ENCODE results near the gene VPS37B.

The VPS37B gene

DNA sequence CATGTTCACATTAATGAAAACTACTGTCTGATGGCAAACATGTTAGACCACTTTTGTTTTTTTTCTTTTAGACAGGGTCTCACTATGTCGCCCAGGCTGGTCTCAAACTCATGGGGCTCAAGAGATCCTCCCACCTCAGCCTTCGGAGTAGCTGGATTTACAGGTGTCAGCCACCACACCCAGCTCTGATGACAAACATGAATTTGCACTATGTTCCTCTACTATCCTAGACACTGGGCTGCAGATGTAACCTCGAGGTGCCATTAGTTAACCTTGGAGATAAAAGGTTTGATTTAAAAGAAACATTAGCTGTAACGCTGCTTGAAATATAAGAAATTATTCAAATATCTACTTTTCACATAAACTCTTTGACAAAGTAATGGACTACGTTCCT lies 8.1 kb downstream of the VPS37B start:
- TF ChIP-seq, protein P1, sequence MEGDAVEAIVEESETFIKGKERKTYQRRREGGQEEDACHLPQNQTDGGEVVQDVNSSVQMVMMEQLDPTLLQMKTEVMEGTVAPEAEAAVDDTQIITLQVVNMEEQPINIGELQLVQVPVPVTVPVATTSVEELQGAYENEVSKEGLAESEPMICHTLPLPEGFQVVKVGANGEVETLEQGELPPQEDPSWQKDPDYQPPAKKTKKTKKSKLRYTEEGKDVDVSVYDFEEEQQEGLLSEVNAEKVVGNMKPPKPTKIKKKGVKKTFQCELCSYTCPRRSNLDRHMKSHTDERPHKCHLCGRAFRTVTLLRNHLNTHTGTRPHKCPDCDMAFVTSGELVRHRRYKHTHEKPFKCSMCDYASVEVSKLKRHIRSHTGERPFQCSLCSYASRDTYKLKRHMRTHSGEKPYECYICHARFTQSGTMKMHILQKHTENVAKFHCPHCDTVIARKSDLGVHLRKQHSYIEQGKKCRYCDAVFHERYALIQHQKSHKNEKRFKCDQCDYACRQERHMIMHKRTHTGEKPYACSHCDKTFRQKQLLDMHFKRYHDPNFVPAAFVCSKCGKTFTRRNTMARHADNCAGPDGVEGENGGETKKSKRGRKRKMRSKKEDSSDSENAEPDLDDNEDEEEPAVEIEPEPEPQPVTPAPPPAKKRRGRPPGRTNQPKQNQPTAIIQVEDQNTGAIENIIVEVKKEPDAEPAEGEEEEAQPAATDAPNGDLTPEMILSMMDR (IDR thresholded peaks at IDR 0.05; ENCODE audit: insufficient read depth, low read depth, low read length, missing control alignments) = no peak
- peak overlapping the region; percentile 33 for H3K4me3 ChIP-seq (ENCODE audit: low read depth, low read length)
- no peak for DNase-seq (ENCODE audit: low read depth)

DNA sequence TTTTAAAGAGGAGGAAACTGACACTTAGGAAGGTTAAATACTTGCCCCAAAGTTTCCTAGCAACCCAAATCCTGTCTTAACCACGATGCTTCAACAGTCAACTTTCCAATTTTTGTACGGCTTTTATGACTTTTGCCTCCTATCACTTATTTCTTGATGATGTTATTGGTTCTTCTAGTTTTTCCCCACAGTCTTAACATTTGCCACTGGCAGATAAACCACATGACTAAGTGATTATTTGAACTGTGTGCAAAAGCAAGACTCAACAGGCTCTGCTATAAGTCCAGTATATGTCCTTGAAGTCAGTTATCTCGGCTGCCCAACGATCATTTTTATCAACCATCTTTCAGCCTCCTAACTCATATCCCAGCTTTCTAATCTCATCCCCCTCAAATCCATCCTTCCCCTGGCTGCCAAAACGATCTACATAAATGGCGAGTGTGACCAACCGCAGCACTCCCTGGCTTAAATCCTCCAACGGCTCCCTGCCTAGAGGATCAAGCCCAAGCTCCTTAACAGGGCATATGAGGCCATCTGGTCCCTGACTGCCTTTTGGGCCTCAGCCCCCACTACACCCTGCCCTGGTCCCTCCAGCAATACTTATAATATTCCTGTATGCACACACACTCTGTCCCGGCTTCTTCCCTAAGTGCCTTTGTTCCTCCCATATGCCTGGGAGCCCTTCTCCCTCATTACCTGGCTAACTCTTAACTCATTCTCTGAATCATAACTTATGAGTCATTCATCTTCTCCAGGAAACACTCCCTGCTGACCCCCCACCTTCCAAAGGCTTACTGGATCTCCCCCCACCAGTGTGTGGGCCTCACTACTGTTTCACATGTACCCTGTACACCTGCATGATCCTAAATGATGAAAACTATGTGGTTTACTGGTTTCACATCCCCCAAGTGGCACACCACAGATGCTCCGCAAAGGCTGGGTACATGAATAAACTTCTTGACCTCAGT lies 8.8 kb downstream of the VPS37B start:
- TF ChIP-seq, protein P1 (IDR thresholded peaks at IDR 0.05; ENCODE audit: insufficient read depth, low read depth, low read length, missing control alignments) = no peak
- H3K4me3 ChIP-seq (ENCODE audit: low read depth, low read length) = no peak overlapping the region
- DNase-seq (ENCODE audit: low read depth) = peak; percentile 84

DNA sequence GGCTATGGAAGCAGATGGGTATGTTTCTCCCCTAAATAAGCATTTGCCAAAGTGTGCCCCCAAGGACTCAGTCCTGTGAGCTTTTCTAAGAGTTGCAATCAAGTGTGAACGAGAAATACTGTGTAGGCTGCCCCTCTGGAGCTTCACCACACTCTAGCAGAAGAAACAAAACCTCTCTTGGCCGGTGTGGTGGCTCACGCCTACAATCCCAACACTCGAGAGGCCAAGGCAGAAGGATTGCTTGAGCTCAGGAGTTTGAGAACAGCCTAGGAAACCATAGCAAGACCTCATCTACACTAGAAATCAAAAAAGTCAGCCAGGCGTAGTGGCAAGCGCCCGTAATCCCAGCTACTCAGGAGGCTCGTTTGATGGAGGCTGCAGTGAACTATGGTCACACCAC lies 9.8 kb downstream of the VPS37B start:
- H3K4me3 ChIP-seq (ENCODE audit: low read depth, low read length) = no peak overlapping the region

DNA sequence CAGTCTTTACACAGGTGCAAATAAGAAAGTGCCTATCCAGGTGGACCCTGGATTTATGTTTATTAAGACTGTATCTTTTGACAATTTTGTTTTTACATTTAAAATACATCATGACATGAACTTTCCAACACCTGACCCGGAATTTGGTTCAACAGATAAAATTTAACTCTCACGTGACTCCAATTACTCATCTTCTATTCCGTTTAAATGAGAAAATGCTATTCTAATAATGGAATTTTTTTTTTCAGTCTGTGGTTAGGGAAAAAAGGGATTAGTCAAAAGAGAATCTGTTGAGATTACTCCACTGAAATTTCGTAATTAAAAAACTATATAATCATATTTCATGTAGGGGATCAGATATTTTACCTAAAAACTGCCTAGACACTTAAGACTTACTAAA lies 11.1 kb downstream of the VPS37B start:
- DNase-seq (ENCODE audit: low read depth) = no peak
- TF ChIP-seq, protein P1 (IDR thresholded peaks at IDR 0.05; ENCODE audit: insufficient read depth, low read depth, low read length, missing control alignments) = no peak
- H3K4me3 ChIP-seq (ENCODE audit: low read depth, low read length) = no peak overlapping the region

More for the DNA sequence above, 9.8 kb downstream of the VPS37B start:
- DNase-seq (ENCODE audit: low read depth) = no peak
- TF ChIP-seq, protein P1 (IDR thresholded peaks at IDR 0.05; ENCODE audit: insufficient read depth, low read depth, low read length, missing control alignments) = no peak

DNA sequence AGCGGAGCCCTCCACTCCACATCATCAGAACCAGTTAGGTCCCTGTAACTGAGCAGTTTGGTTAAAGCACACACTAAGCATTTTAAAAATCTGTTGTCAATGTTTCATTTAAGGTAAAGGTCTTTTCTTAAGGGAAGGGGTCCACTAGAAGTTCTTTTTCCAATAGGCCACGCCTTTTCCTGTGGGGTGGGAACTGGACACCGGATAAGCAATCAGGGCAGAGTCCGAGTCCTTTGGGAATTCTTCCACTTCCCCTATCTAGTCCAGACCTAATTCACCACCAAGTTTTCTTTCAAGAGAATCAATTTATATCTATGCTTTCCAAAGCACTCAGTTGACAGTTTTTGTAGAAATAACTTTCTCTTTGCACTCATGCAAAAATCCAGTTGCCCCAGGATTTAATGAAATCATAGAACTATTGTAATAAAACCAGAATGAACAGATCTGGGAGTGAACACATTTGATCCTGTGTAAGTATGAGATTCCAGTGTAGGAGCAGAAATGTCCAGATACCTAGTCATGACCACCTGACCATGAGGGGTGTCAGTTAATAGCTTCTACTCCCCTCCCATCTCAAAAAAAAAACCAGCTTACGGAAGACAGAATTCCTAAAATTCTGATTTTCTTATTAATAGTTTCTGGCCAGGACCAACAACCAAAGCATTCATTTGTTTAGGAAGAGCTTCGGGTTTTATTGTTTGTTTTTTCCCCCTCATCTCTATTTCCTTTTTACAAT lies 11.7 kb downstream of the VPS37B start:
- DNase-seq (ENCODE audit: low read depth) = no peak
- TF ChIP-seq, protein P1 (IDR thresholded peaks at IDR 0.05; ENCODE audit: insufficient read depth, low read depth, low read length, missing control alignments) = no peak
- H3K4me3 ChIP-seq (ENCODE audit: low read depth, low read length) = no peak overlapping the region

DNA sequence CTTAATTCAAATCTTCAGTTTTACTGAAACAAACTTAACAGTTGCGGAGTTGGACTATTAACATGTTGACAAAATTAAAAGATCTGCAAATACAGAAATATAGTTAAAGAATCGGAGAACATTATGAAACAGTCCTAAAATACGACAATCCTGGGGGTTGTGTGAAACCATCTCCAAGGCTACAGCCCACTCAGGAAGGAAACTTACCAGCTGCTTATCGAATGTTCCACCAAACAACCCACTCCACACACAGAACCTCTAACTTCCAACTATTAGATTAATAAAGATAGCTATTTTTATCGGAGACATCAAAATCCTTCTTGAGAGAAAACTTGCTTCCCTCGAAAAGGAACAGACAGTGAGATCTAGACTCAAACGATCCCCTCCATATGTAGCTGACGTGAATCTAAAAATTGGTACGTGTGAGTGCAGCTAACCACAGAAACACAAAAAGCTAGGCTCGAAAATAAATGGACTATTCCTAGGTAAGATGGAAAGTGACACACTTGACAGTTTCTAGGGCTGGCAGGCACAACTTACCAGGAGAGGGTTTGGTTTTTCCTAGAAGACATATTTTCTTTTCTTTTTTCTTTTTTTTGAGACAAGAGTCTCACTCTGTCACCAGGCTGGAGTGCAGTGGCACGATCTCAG lies 12.9 kb downstream of the VPS37B start:
- TF ChIP-seq, protein P1 (IDR thresholded peaks at IDR 0.05; ENCODE audit: insufficient read depth, low read depth, low read length, missing control alignments) = no peak
- no peak for DNase-seq (ENCODE audit: low read depth)
- H3K4me3 ChIP-seq (ENCODE audit: low read depth, low read length) = no peak overlapping the region

All from GM12865 (cell line).